ENCODE data around the gene PDE2A.

Gene PDE2A

DNA sequence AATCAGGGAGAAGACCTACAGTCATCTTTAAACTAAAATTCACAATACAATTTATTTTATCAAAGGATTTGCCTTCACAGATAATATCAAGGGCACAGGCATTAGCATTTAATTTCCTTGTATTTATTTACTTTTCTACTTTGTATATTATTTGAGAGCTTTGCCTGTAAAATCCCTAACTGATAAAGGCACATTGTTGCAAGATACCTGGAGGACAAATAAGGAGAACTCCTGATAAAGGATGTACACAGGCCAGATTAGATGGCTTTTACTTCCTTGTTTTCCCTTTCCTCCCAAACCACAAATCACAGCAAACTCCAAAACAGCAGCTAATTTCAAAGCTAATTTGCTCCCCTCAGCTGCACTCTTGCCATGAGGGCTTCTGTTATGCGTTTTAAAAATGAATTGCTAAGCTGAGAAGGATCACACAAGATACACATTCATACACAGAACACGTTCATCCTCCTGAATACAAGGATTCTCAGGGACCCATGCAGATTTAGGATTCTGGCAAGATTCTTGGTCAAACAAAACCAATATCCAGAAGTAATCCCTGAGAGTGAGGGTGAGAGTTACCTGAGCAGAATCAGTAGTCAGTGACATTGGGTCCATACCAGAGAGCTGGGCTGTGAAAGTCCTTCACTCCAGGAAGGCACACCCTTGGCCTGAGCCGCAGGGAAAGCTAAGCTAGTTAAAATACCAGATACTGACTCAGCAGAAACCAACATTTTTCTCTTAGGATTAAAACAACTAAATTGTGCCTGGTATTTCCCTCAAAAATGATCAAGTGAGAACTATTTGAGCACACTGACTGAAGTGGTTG is 139.6 kb downstream of the PDE2A start:
- H3K79me2 ChIP-seq (ENCODE audit: insufficient read depth, low read length): no peaks in the 10 kb centered on the region
- DNase-seq: no peak
- H3K36me3 ChIP-seq (ENCODE audit: insufficient read depth, low read length): no peaks in the 10 kb centered on the region
- no peaks in the 10 kb centered on the region for H3K4me1 ChIP-seq (ENCODE audit: insufficient read depth, low read length)
- no peak overlapping the region for H2AFZ ChIP-seq (ENCODE audit: low read depth, low read length)
- TF ChIP-seq, protein P1, sequence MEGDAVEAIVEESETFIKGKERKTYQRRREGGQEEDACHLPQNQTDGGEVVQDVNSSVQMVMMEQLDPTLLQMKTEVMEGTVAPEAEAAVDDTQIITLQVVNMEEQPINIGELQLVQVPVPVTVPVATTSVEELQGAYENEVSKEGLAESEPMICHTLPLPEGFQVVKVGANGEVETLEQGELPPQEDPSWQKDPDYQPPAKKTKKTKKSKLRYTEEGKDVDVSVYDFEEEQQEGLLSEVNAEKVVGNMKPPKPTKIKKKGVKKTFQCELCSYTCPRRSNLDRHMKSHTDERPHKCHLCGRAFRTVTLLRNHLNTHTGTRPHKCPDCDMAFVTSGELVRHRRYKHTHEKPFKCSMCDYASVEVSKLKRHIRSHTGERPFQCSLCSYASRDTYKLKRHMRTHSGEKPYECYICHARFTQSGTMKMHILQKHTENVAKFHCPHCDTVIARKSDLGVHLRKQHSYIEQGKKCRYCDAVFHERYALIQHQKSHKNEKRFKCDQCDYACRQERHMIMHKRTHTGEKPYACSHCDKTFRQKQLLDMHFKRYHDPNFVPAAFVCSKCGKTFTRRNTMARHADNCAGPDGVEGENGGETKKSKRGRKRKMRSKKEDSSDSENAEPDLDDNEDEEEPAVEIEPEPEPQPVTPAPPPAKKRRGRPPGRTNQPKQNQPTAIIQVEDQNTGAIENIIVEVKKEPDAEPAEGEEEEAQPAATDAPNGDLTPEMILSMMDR (IDR thresholded peaks at IDR 0.05; ENCODE audit: borderline replicate concordance, extremely low read depth, low read length, poor library complexity, severe bottlenecking): no peak
- no peak for TF ChIP-seq EZH2 (IDR thresholded peaks at IDR 0.05; ENCODE audit: borderline replicate concordance, low read depth, low read length, severe bottlenecking)
- no peak overlapping the region for H3K9ac ChIP-seq (ENCODE audit: low read depth, low read length)
- no peak overlapping the region for H3K4me2 ChIP-seq (ENCODE audit: insufficient read depth, low read length)
- no peak for ATAC-seq (ENCODE audit: insufficient read depth, low read depth)
- no peak overlapping the region for H3K4me3 ChIP-seq (ENCODE audit: low read depth in 1 of 2, low read length in 2 of 2)
- H3K27me3 ChIP-seq (ENCODE audit: insufficient read depth, low read length, poor library complexity): peaks cover 16% of the 10 kb centered on the region
- H4K20me1 ChIP-seq (ENCODE audit: insufficient read depth, low read length): no peaks in the 10 kb centered on the region
- no peak overlapping the region for H3K27ac ChIP-seq (ENCODE audit: low read length)
- H3K9me3 ChIP-seq (ENCODE audit: insufficient read depth, low read length, severe bottlenecking): no peaks in the 10 kb centered on the region

DNA sequence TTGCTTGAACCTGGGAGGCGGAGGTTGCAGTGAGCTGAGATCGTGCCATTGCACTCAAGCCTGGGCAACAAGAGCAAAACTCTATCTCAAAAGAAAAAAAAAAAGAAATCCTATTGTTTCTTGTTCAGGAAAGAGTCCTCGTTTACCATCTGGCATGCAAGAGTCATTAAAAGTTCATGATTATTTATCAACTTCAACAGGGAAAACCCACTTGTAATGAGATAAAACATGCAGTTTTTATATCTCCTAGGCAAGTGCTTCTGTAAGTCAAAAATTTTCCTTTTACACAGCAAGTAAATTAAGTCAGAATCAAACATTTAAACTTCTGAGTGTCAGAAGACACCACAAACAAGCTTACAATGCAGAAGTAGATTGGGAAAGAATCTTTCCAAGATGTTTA is 145.2 kb downstream of the PDE2A start:
- no peak overlapping the region for H3K4me2 ChIP-seq (ENCODE audit: insufficient read depth, low read length)
- peaks cover 4% of the 10 kb centered on the region for H3K27me3 ChIP-seq (ENCODE audit: insufficient read depth, low read length, poor library complexity)
- no peaks in the 10 kb centered on the region for H3K36me3 ChIP-seq (ENCODE audit: insufficient read depth, low read length)
- H3K9ac ChIP-seq (ENCODE audit: low read depth, low read length): no peak overlapping the region
- no peak overlapping the region for H3K27ac ChIP-seq (ENCODE audit: low read length)
- no peaks in the 10 kb centered on the region for H3K79me2 ChIP-seq (ENCODE audit: insufficient read depth, low read length)
- H3K4me1 ChIP-seq (ENCODE audit: insufficient read depth, low read length): no peaks in the 10 kb centered on the region
- no peaks in the 10 kb centered on the region for H4K20me1 ChIP-seq (ENCODE audit: insufficient read depth, low read length)
- DNase-seq (no peak), ATAC-seq (ENCODE audit: insufficient read depth, low read depth) (no peak)
- H3K4me3 ChIP-seq (ENCODE audit: low read depth in 1 of 2, low read length in 2 of 2): no peak overlapping the region
- no peaks in the 10 kb centered on the region for H3K9me3 ChIP-seq (ENCODE audit: insufficient read depth, low read length, severe bottlenecking)
- no peak for TF ChIP-seq EZH2 (IDR thresholded peaks at IDR 0.05; ENCODE audit: borderline replicate concordance, low read depth, low read length, severe bottlenecking)
- TF ChIP-seq, protein P1 (IDR thresholded peaks at IDR 0.05; ENCODE audit: borderline replicate concordance, extremely low read depth, low read length, poor library complexity, severe bottlenecking): no peak
- no peak overlapping the region for H2AFZ ChIP-seq (ENCODE audit: low read depth, low read length)

DNA sequence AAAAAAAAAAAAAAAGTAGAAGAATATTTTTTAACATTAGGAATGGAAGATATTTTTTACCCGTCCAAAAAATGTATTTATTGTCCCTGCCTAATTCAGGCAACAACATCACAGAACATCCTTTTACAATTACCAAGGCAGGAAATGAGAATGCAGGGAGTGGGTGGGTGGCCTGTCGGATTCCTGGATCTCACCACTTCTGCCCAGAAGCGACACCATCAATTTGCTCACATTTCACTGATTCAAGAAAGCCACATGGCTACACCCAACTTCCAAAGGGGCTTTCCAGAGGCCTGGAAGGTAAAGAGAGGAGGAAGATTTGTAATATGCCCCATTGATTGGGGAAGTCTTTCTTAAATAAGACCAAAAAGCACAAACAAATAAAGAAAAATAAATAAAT is 146.1 kb downstream of the PDE2A start:
- no peak for DNase-seq
- no peak overlapping the region for H3K4me2 ChIP-seq (ENCODE audit: insufficient read depth, low read length)
- H3K4me1 ChIP-seq (ENCODE audit: insufficient read depth, low read length): no peaks in the 10 kb centered on the region

More for the DNA sequence above, 146.1 kb downstream of the PDE2A start:
- H3K79me2 ChIP-seq (ENCODE audit: insufficient read depth, low read length): no peaks in the 10 kb centered on the region
- no peaks in the 10 kb centered on the region for H3K36me3 ChIP-seq (ENCODE audit: insufficient read depth, low read length)
- TF ChIP-seq EZH2 (IDR thresholded peaks at IDR 0.05; ENCODE audit: borderline replicate concordance, low read depth, low read length, severe bottlenecking): no peak
- TF ChIP-seq, protein P1 (IDR thresholded peaks at IDR 0.05; ENCODE audit: borderline replicate concordance, extremely low read depth, low read length, poor library complexity, severe bottlenecking): no peak
- no peak overlapping the region for H2AFZ ChIP-seq (ENCODE audit: low read depth, low read length)
- no peak overlapping the region for H3K27ac ChIP-seq (ENCODE audit: low read length)
- H3K9me3 ChIP-seq (ENCODE audit: insufficient read depth, low read length, severe bottlenecking): no peaks in the 10 kb centered on the region
- ATAC-seq (ENCODE audit: insufficient read depth, low read depth): no peak
- no peak overlapping the region for H3K9ac ChIP-seq (ENCODE audit: low read depth, low read length)
- H3K27me3 ChIP-seq (ENCODE audit: insufficient read depth, low read length, poor library complexity): peaks cover 4% of the 10 kb centered on the region
- H4K20me1 ChIP-seq (ENCODE audit: insufficient read depth, low read length): no peaks in the 10 kb centered on the region
- no peak overlapping the region for H3K4me3 ChIP-seq (ENCODE audit: low read depth in 1 of 2, low read length in 2 of 2)
